A673 (cell line): Measurements from ENCODE around the gene PHAF1. TPM values are rescaled to one million over a fixed set of nuclear protein-coding genes. Genes with fewer than 3 reads are reported as not detected.

Experiments used
- BruUV-seq: library from RNA; stranded (reverse); fragments of 400-500 nt; replicated peaks from 2 replicates; lab custom pipeline; 2021; lab: Mats Ljungman, UMichigan
- CTCF ChIA-PET: fragments of 300-600 bp; sonication (Branson Sonifier 250); formaldehyde crosslinking; loops from one replicate; lab custom pipeline; 2022; ENCODE audit warnings: antibody characterized with exemption; lab: Charles Lee
- POLR2A ChIA-PET: fragments of 300-600 bp; sonication (Branson Sonifier 250); formaldehyde crosslinking; loops from one replicate; lab custom pipeline; 2022; ENCODE audit warnings: antibody characterized with exemption; ENCODE audit not compliant: low non-redundant PET; lab: Charles Lee
- DNase-seq: peaks from one replicate; pipeline ENCODE4 v3.0.0-alpha.2; 2015; ENCODE audit warnings: low spot score
- H3K27ac ChIP-seq: fragments of 200-600 bp; sonication (generic); 2 replicates; pipeline ENCODE4 v1.5.1; 2016; ENCODE audit warnings: mixed run types, low read depth, mild to moderate bottlenecking, mixed read lengths, antibody characterized with exemption, low read length; ENCODE audit not compliant: poor library complexity, severe bottlenecking
- H3K27me3 ChIP-seq: fragments of 200-600 bp; sonication (generic); replicated peaks from 2 replicates; pipeline ENCODE4 v1.6.1; 2017; ENCODE audit warnings: mixed run types, low read depth, mild to moderate bottlenecking, mixed read lengths, antibody characterized with exemption, low read length; ENCODE audit not compliant: insufficient read depth, poor library complexity
- H3K36me3 ChIP-seq: fragments of 200-600 bp; sonication (generic); 2 replicates; pipeline ENCODE4 v1.6.1; 2016; ENCODE audit warnings: mixed run types, mild to moderate bottlenecking, mixed read lengths, antibody characterized with exemption, low read length; ENCODE audit not compliant: insufficient read depth, poor library complexity, severe bottlenecking
- H3K4me1 ChIP-seq: fragments of 200-600 bp; sonication (generic); 2 replicates; pipeline ENCODE4 v1.6.1; 2017; ENCODE audit warnings: mixed run types, mild to moderate bottlenecking, mixed read lengths, antibody characterized with exemption, low read length; ENCODE audit not compliant: insufficient read depth, poor library complexity, severe bottlenecking
- H3K4me3 ChIP-seq: fragments of 200-600 bp; sonication (generic); 2 replicates; pipeline ENCODE4 v1.5.1; 2016; ENCODE audit warnings: low read depth, mixed run types, mild to moderate bottlenecking, mixed read lengths, low read length; ENCODE audit not compliant: poor library complexity, severe bottlenecking
- H3K9me3 ChIP-seq: fragments of 200-600 bp; sonication (generic); 2 replicates; pipeline ENCODE4 v1.6.1; 2016; ENCODE audit warnings: mixed run types, low read depth, mild to moderate bottlenecking, mixed read lengths, antibody characterized with exemption, low read length; ENCODE audit not compliant: poor library complexity, severe bottlenecking
- EZH2 ChIP-seq: fragments of 200-600 bp; sonication (generic); IDR thresholded peaks from 2 replicates; pipeline ENCODE4 v1.6.1; 2017; ENCODE audit warnings: borderline replicate concordance, low read depth, mild to moderate bottlenecking, mixed read lengths, antibody characterized with exemption, low read length; ENCODE audit not compliant: poor library complexity, severe bottlenecking
- intact Hi-C: fragments of 100-400 bp; cut with micrococcal nuclease; formaldehyde crosslinking; loops from one replicate; pipeline ENCODE4 v1.10.0; 2022; ENCODE audit not compliant: unreplicated experiment
- total RNA-seq: library from RNA; stranded (reverse); gene quantifications from 2 replicates; pipeline ENCODE4 v1.2.3, GENCODE V29; 2021
- TF ChIP-seq, protein P1 (sequence below): fragments of 300-800, 200-600 bp; sonication (generic); conservative IDR thresholded peaks from 2 replicates; pipeline ENCODE4 v1.5.1; 2017; ENCODE audit warnings: low read depth, mild to moderate bottlenecking, antibody characterized with exemption, low read length, moderate library complexity, mixed read lengths

The PHAF1 gene
- total RNA-seq, 1 experiment from 2014 or later, result 23.2 TPM

DNA sequence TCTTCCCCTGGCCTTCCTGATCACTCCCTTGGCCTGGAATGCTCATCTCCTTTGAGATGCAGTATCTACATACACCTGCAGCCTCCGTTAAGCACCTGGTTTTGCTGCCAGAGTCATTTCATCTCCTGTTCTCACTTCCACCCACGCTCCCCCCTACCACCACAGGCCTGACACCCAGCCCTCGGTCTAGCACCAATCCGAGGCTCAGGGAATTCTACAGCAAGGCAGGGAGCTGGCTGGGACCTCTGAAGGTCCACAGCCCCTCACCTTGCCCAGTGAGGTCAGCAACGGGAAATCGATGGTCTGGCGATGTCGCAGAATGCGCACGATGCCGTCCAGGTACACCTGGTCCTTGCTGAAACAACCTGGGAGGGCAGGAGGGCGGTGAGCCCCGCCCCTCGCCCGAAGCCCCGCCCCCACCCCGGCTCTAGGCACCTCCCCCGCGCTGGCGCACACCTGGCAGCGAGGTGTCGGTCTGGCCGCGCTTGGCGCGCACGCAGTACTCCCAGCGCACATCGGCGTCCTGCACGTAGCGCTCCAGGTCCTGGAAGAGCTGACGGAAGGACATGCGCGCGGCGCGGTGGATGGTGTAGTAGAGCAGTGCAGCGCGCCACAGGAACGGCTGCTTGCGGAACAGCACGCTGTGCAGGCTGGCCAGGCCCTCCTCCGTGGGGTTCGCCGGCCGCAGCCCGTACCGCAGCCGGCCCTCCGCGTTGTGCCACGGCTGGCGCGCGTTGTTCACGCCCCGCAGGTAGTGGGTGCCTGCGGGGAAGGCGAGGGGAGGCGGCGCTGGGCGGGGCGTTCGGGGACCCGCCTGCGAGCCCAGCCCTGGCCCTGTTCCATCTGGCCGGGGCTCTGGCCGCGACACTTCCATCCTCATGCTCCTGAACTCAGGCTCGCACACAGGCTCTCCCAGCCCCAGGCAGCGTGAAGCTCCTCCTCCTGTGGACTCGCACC is 68.3 kb downstream of the PHAF1 start:
- POLR2A ChIA-PET, result no interaction called here
- Histone ChIP-seq H3K36me3 (no peaks in the 10 kb centered on the region), H3K4me1 (peaks cover 27% of the 10 kb centered on the region), H3K9me3 (no peaks in the 10 kb centered on the region), H3K27me3 (no peaks in the 10 kb centered on the region), H3K27ac (no peak overlapping the region), H3K4me3 (peak overlapping the region; percentile 45)
- BruUV-seq, result no TSS peak
- intact Hi-C loops, result no loop called here
- DNase-seq, result peak; percentile 68
- no peak for TF ChIP-seq EZH2
- TF ChIP-seq, protein P1, sequence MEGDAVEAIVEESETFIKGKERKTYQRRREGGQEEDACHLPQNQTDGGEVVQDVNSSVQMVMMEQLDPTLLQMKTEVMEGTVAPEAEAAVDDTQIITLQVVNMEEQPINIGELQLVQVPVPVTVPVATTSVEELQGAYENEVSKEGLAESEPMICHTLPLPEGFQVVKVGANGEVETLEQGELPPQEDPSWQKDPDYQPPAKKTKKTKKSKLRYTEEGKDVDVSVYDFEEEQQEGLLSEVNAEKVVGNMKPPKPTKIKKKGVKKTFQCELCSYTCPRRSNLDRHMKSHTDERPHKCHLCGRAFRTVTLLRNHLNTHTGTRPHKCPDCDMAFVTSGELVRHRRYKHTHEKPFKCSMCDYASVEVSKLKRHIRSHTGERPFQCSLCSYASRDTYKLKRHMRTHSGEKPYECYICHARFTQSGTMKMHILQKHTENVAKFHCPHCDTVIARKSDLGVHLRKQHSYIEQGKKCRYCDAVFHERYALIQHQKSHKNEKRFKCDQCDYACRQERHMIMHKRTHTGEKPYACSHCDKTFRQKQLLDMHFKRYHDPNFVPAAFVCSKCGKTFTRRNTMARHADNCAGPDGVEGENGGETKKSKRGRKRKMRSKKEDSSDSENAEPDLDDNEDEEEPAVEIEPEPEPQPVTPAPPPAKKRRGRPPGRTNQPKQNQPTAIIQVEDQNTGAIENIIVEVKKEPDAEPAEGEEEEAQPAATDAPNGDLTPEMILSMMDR, result no peak
- CTCF ChIA-PET, result interaction anchor here (0.7 kb wide), 1 partner anchor 80 kb away, joined by 4 read pairs; no protein-coding TSS in a partner anchor

DNA sequence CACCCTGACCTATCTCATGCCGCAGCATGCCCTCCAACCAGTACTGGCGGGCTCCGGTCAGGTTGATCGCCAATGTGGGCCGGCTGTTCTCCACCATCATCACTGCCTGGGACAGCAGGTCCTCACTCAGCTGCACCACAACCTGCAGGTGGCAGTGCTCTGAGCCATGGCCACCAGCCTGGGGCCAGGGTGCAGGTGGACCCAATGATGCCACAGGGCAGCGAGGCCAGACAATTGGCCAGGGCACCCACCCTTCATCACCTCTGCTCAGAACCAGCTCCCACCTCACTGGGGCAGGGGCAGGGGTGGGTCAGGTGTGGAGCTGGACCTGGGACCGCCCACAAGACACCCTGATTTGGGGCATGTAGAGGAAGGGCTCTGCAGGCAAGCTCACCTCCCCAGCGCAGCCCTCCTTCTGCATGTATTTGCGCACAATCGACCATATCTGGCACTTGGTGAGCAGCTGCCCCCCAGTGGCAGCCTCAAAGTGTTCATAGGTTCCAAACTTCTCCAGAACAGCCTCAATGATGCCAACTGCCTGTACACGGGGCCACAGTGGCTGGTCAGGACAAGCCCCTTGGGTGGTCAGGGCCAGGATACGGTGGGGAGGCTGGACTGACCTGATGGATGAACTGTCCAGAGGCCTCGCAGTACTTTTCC is 69.8 kb downstream of the PHAF1 start:
- intact Hi-C loops, result no loop called here
- CTCF ChIA-PET, result no interaction called here
- no peaks in the 10 kb centered on the region for H3K36me3 ChIP-seq

GRCh38 chr16:67180166-67180565 is 70.4 kb downstream of the PHAF1 start:
- DNase-seq, result no peak
- H3K27me3 ChIP-seq, result no peaks in the 10 kb centered on the region
- H3K4me3 ChIP-seq, result no peak overlapping the region
- ChIA-PET CTCF (no interaction called here), POLR2A (no interaction called here)
- no TSS peak for BruUV-seq
- H3K4me1 ChIP-seq, result peaks cover 26% of the 10 kb centered on the region
- intact Hi-C loops, result no loop called here
- H3K36me3 ChIP-seq, result no peaks in the 10 kb centered on the region
- no peak overlapping the region for H3K27ac ChIP-seq
- no peaks in the 10 kb centered on the region for H3K9me3 ChIP-seq
- TF ChIP-seq EZH2, result no peak
- TF ChIP-seq, protein P1, result no peak

More for the DNA sequence above, 69.8 kb downstream of the PHAF1 start:
- Histone ChIP-seq H3K4me3 (no peak overlapping the region), H3K9me3 (no peaks in the 10 kb centered on the region), H3K27me3 (no peaks in the 10 kb centered on the region), H3K4me1 (peaks cover 27% of the 10 kb centered on the region), H3K27ac (no peak overlapping the region)
- POLR2A ChIA-PET, result no interaction called here
- TF ChIP-seq, protein P1, result peak; percentile 56
- no peak for TF ChIP-seq EZH2
- DNase-seq, result peak; percentile 66
- no TSS peak for BruUV-seq
